ENCODE measurements around the gene DNAJC10. TPM values are rescaled to one million over a fixed set of nuclear protein-coding genes. Genes with fewer than 3 reads are reported as not detected.

Gene DNAJC10
- total RNA-seq, 3 donors from 2014 or later (not counting 1 experiment from before 2014, with no cell fraction given) = 56.4 to 63.0 (median 60.6) TPM

DNA sequence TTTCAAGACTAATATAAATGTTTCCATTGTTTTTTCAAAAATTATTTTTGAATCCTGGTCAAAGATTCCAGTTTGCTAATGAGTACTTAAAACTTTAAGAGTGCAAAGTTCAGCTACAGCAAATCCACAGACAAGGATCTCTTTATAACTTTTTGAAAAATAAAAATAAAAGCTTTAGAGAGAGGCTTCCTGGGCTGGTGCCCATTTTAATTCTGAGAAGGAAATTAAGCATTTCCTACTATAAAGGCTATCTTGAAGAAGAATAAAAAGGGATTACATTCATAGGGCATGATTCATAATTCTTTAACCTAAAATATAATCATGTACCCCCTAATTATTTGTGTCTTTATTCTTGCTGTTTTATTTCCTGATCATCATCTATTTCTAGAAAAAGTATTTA lies 38.2 kb downstream of the DNAJC10 start:
- peaks cover 16% of the 10 kb centered on the region for H3K36me3 Mint-ChIP-seq
- Histone ChIP-seq H3K36me3 (ENCODE audit: control insufficient read depth, insufficient read depth, low read length) (peaks cover 68% of the 10 kb centered on the region), H3K4me1 (ENCODE audit: control insufficient read depth, insufficient read depth, low read length) (no peaks in the 10 kb centered on the region), H3K27ac (ENCODE audit: low read length) (no peak overlapping the region), H3K4me3 (ENCODE audit: low read length) (no peak overlapping the region), H3K27me3 (ENCODE audit: control insufficient read depth, insufficient read depth, low read length) (no peaks in the 10 kb centered on the region), H3K9me3 (ENCODE audit: control insufficient read depth, insufficient read depth, low read length) (no peaks in the 10 kb centered on the region)
- no peak overlapping the region for H3K27ac Mint-ChIP-seq
- DNase-seq (no peak), ATAC-seq (no peak)
- H3K9me3 Mint-ChIP-seq = no peaks in the 10 kb centered on the region
- no peaks in the 10 kb centered on the region for H3K27me3 Mint-ChIP-seq (ENCODE audit: low read depth in 2 of 2)
- TF ChIP-seq, protein P1, sequence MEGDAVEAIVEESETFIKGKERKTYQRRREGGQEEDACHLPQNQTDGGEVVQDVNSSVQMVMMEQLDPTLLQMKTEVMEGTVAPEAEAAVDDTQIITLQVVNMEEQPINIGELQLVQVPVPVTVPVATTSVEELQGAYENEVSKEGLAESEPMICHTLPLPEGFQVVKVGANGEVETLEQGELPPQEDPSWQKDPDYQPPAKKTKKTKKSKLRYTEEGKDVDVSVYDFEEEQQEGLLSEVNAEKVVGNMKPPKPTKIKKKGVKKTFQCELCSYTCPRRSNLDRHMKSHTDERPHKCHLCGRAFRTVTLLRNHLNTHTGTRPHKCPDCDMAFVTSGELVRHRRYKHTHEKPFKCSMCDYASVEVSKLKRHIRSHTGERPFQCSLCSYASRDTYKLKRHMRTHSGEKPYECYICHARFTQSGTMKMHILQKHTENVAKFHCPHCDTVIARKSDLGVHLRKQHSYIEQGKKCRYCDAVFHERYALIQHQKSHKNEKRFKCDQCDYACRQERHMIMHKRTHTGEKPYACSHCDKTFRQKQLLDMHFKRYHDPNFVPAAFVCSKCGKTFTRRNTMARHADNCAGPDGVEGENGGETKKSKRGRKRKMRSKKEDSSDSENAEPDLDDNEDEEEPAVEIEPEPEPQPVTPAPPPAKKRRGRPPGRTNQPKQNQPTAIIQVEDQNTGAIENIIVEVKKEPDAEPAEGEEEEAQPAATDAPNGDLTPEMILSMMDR (IDR thresholded peaks at IDR 0.05) = no peak
- no peak overlapping the region for H3K4me3 Mint-ChIP-seq
- intact Hi-C loops (cut with micrococcal nuclease) = no loop called here
- H3K4me1 Mint-ChIP-seq = peaks cover 0 to 5% of the 10 kb centered on the region in 2 donors

DNA sequence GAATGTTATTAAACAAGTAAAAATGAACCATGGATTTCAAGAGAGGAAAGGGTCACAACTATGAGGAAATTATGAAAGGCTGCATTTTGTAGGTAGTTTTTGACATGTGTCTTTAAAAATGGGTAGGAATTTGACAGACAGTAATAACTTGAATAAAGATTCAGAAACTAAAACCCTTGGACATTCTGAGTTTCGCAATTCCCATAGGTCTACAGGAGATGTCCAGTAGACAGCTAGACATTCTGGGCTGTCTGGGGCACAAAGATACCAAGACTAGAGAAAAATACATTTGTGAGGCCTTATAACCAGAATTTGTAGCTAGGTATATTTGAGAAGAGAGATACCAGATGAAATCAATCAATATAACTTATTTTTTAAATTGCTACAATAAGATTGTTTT lies 42.3 kb downstream of the DNAJC10 start:
- peaks cover 18% of the 10 kb centered on the region for H3K36me3 Mint-ChIP-seq
- H3K4me1 Mint-ChIP-seq = no peaks in the 10 kb centered on the region
- no peaks in the 10 kb centered on the region for H3K9me3 ChIP-seq (ENCODE audit: control insufficient read depth, insufficient read depth, low read length)
- H3K4me1 ChIP-seq (ENCODE audit: control insufficient read depth, insufficient read depth, low read length) = no peaks in the 10 kb centered on the region
- ATAC-seq = no peak
- no peak overlapping the region for H3K27ac Mint-ChIP-seq
- no peak overlapping the region for H3K4me3 Mint-ChIP-seq
- H3K9me3 Mint-ChIP-seq = no peaks in the 10 kb centered on the region
- WGBS (ENCODE audit: insufficient coverage) = 94% methylated on average over 1 of the region's 1 CpG
- H3K27me3 Mint-ChIP-seq (ENCODE audit: low read depth in 2 of 2) = no peaks in the 10 kb centered on the region
- peaks cover 79% of the 10 kb centered on the region for H3K36me3 ChIP-seq (ENCODE audit: control insufficient read depth, insufficient read depth, low read length)
- DNase-seq = no peak
- TF ChIP-seq, protein P1 (IDR thresholded peaks at IDR 0.05) = no peak
- no peaks in the 10 kb centered on the region for H3K27me3 ChIP-seq (ENCODE audit: control insufficient read depth, insufficient read depth, low read length)
- no peak overlapping the region for H3K4me3 ChIP-seq (ENCODE audit: low read length)
- intact Hi-C loops (cut with micrococcal nuclease) = no loop called here
- H3K27ac ChIP-seq (ENCODE audit: low read length) = no peak overlapping the region

DNA sequence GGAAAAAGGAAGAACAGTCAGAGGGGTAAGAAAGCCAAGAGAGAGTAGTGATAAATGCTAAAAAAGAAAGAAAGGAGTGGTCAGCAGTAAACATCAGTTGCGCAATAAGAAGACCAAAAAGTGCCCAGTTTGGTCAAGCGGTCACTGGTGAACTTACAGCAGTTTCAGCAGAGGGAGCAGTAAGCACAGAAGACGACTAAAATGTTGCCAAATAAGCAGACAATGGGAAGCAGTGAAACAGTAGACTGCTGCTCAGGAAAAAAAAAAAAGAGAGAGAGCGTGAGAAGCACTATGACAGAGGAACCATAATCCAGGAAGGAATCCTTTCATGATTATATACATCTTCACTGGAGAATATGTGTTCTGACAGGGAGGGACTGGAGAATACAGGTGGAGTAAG lies 45.8 kb downstream of the DNAJC10 start:
- WGBS (ENCODE audit: insufficient coverage) = 98% methylated on average over 3 of the region's 4 CpGs
- Histone ChIP-seq H3K4me1 (ENCODE audit: control insufficient read depth, insufficient read depth, low read length) (no peaks in the 10 kb centered on the region), H3K27ac (ENCODE audit: low read length) (no peak overlapping the region), H3K9me3 (ENCODE audit: control insufficient read depth, insufficient read depth, low read length) (no peaks in the 10 kb centered on the region), H3K36me3 (ENCODE audit: control insufficient read depth, insufficient read depth, low read length) (peaks cover 78% of the 10 kb centered on the region), H3K27me3 (ENCODE audit: control insufficient read depth, insufficient read depth, low read length) (no peaks in the 10 kb centered on the region), H3K4me3 (ENCODE audit: low read length) (no peak overlapping the region)
- no peaks in the 10 kb centered on the region for H3K4me1 Mint-ChIP-seq
- H3K27ac Mint-ChIP-seq = no peak overlapping the region
- intact Hi-C loops (cut with micrococcal nuclease) = no loop called here
- no peaks in the 10 kb centered on the region for H3K9me3 Mint-ChIP-seq
- TF ChIP-seq, protein P1 (IDR thresholded peaks at IDR 0.05) = no peak
- H3K27me3 Mint-ChIP-seq (ENCODE audit: low read depth in 2 of 2) = no peaks in the 10 kb centered on the region
- DNase-seq (no peak), ATAC-seq (no peak)
- peaks cover 11% of the 10 kb centered on the region for H3K36me3 Mint-ChIP-seq
- H3K4me3 Mint-ChIP-seq = no peak overlapping the region

DNA sequence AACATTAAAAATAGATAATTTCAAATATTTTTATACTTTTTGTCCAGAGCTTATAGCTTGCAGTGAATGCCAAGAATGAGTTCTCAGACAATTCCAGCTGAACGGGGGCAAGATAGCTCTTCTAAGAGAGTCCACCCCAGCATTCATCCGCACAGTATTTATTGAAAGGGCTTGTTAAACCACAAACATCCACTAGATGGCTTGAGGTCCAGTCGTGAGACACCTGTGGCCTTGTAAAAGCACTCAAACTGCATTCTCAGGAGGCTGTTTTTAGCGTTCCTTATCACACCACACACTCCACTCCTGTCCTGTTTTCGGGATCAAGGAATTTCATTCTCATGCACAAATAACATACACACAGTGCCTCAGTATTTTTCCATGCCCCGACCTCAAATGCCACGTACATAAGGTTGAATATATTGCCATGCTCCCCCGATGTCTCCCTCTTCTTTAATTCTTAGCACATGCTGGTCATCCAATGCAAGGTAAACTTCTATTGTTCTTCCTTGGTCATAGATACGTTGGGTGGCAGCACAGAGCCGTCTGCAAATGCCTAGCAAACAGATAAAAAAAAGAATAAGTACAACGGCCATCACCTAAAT lies 47.4 kb downstream of the DNAJC10 start:
- H3K9me3 Mint-ChIP-seq = no peaks in the 10 kb centered on the region
- DNase-seq (peak in 1 of 2 donors; percentile 27), ATAC-seq (no peak)
- intact Hi-C loops (cut with micrococcal nuclease) = no loop called here
- H3K4me3 Mint-ChIP-seq = no peak overlapping the region
- H3K27ac Mint-ChIP-seq = no peak overlapping the region
- H3K36me3 ChIP-seq (ENCODE audit: control insufficient read depth, insufficient read depth, low read length) = peaks cover 69% of the 10 kb centered on the region
- H3K27ac ChIP-seq (ENCODE audit: low read length) = no peak overlapping the region
- WGBS (ENCODE audit: insufficient coverage) = 85% methylated on average over 10 of the region's 11 CpGs
- H3K36me3 Mint-ChIP-seq = peaks cover 11% of the 10 kb centered on the region
- H3K4me1 Mint-ChIP-seq = no peaks in the 10 kb centered on the region
- TF ChIP-seq, protein P1 (IDR thresholded peaks at IDR 0.05) = no peak
- no peaks in the 10 kb centered on the region for H3K4me1 ChIP-seq (ENCODE audit: control insufficient read depth, insufficient read depth, low read length)
- no peaks in the 10 kb centered on the region for H3K9me3 ChIP-seq (ENCODE audit: control insufficient read depth, insufficient read depth, low read length)
- no peaks in the 10 kb centered on the region for H3K27me3 Mint-ChIP-seq (ENCODE audit: low read depth in 2 of 2)
- H3K4me3 ChIP-seq (ENCODE audit: low read length) = no peak overlapping the region
- H3K27me3 ChIP-seq (ENCODE audit: control insufficient read depth, insufficient read depth, low read length) = no peaks in the 10 kb centered on the region

All from natural killer cell (primary cell).